Esophagus (tissue), 2 donors: Measurements from ENCODE around the gene TNFSF15. TPM values are rescaled to one million over a fixed set of nuclear protein-coding genes. Genes with fewer than 3 reads are reported as not detected.

Experiments
- H3K27ac ChIP-seq, 2 donors: one replicate each; pipeline ENCODE4 v1.5.1; 2013; ENCODE audit warnings: low read depth in 2 of 2, mild to moderate bottlenecking in 2 of 2, inconsistent platforms in 1 of 2, low read length in 1 of 2, moderate library complexity in 1 of 2
- H3K27me3 ChIP-seq, 2 donors: one replicate each; pipeline ENCODE4 v1.6.1; 2013; ENCODE audit warnings: low read length in 2 of 2, control low read depth in 1 of 2, mild to moderate bottlenecking in 1 of 2; ENCODE audit not compliant: insufficient read depth in 2 of 2, control insufficient read depth in 1 of 2
- H3K36me3 ChIP-seq, 2 donors: one replicate each; pipeline ENCODE4 v1.6.1; 2013; ENCODE audit warnings: low read length in 1 of 2; ENCODE audit not compliant: control insufficient read depth in 2 of 2, insufficient read depth in 2 of 2
- H3K4me1 ChIP-seq, 2 donors: one replicate each; pipeline ENCODE4 v1.6.1; 2013; ENCODE audit warnings: low read length in 1 of 2; ENCODE audit not compliant: control insufficient read depth in 2 of 2, insufficient read depth in 2 of 2
- H3K4me3 ChIP-seq, 2 donors: one replicate each; pipeline ENCODE4 v1.5.1; 2013; ENCODE audit warnings: low read length in 2 of 2, mild to moderate bottlenecking in 2 of 2, low read depth in 1 of 2, moderate library complexity in 1 of 2
- H3K9me3 ChIP-seq, 2 donors: one replicate each; pipeline ENCODE4 v1.6.1; 2013; ENCODE audit warnings: mild to moderate bottlenecking in 2 of 2, low read depth in 1 of 2, low read length in 1 of 2, moderate library complexity in 1 of 2; ENCODE audit not compliant: control insufficient read depth in 2 of 2, insufficient read depth in 1 of 2
- WGBS, 2 donors: extraction: QIAGEN DNeasy Blood & Tissue Kit; methylation state at CpG; one replicate each; pipeline ENCODE4 v1.1.7; 2013; 5-methylcytosine and 5-hydroxymethylcytosine counted together
- polyA plus RNA-seq, 2 donors: library from polyadenylated mRNA; stranded (reverse); fragments of 200-250 nt; gene quantifications; one replicate each; pipeline ENCODE4 v1.2.3, GENCODE V29; 2013
- donor health status: healthy with polysubstance abuse.
- donor health status: Bipolar disorder and iron deficiency.

TNFSF15 gene
- polyA plus RNA-seq, 2 donors, result 0.75 to 0.79 TPM

DNA sequence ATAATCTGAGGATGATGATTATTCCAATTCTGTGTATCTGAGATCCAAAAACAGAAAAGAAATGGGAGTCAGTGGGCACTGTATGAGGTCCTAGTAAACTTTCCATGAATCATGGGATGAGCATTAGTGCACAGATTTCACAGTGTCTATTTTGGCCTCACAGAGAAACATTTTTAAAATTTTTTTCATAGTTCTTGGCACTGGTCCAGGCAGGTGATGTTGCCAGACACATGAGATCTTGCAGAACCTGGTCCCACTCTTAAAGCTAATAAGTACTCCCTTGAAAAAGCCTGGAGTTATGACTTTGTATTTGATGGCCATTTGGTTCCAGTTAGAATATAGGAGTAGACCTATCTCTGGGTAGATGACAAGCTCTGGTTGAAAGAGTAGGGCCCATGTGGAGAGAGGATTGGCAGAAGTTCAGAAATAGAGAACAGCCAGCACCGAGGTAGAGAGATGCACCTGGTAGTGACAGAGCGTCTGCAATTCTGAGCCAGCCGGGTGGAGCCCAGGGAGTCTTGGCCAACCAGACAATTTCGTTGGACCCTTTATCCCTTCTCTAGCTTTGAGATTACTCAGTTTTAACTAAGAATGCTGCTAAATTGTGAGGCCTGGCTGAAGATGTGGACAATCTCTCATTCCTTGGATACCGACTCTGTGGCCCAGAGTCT lies 6.3 kb upstream of the TNFSF15 start:
- no peaks in the 10 kb centered on the region for H3K4me1 ChIP-seq
- H3K27me3 ChIP-seq, result no peaks in the 10 kb centered on the region
- no peaks in the 10 kb centered on the region for H3K36me3 ChIP-seq
- no peaks in the 10 kb centered on the region for H3K9me3 ChIP-seq
- H3K4me3 ChIP-seq, result no peak overlapping the region
- 84 to 85% methylated on average over 5 of the region's 5 CpGs for WGBS, 2 donors
- H3K27ac ChIP-seq, result no peak overlapping the region

DNA sequence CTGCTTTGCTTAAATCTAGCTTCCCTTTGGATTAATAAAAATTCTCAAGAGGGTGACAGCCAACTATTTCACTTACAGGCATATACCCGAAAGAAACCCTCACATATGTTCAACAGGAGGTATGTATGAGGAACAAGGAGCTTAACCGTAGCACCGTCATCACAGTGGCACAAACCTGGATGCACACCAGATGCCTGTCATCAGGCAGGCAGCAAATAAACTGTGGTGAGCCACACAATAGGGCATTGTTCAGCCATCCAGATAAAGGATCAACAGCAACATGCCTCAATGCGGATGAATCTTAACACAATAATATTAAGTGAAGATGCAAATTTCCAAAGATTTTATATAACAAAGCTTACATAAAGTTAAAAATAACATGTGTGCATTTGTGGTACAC lies 5.5 kb upstream of the TNFSF15 start:
- peaks cover 0 to 2% of the 10 kb centered on the region in 2 donors for H3K4me1 ChIP-seq

DNA sequence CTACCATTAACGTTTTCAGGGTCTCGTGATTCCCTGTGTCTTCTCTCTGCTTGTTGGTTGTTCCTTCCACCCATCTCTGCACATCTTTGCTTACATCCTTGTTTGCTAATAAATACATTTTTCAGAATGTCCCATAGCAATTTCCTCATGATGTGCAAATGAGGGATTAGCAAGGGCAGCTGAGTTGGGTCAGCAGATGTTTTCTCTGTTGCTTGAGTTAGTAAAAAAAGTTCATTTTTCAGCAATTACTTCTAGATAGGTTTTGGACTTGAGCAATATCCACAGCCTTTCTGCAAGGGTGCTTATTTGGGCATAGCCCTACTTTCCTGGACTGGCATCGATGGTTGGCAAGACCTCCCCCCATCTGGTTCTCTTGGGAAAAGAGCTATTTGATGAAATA lies 4.8 kb upstream of the TNFSF15 start:
- H3K27me3 ChIP-seq, result no peaks in the 10 kb centered on the region
- no peak overlapping the region for H3K4me3 ChIP-seq
- no peaks in the 10 kb centered on the region for H3K9me3 ChIP-seq
- H3K27ac ChIP-seq, result no peak overlapping the region
- 92 to 93% methylated on average over 3 of the region's 3 CpGs for WGBS, 2 donors
- no peaks in the 10 kb centered on the region for H3K36me3 ChIP-seq
- H3K4me1 ChIP-seq, result peaks cover 0 to 2% of the 10 kb centered on the region in 2 donors

More for the DNA sequence above, 5.5 kb upstream of the TNFSF15 start:
- H3K27ac ChIP-seq, result no peak overlapping the region
- H3K27me3 ChIP-seq, result no peaks in the 10 kb centered on the region
- WGBS, 2 donors, result 73 to 76% methylated on average over 4 of the region's 4 CpGs
- no peak overlapping the region for H3K4me3 ChIP-seq
- no peaks in the 10 kb centered on the region for H3K36me3 ChIP-seq
- H3K9me3 ChIP-seq, result no peaks in the 10 kb centered on the region

DNA sequence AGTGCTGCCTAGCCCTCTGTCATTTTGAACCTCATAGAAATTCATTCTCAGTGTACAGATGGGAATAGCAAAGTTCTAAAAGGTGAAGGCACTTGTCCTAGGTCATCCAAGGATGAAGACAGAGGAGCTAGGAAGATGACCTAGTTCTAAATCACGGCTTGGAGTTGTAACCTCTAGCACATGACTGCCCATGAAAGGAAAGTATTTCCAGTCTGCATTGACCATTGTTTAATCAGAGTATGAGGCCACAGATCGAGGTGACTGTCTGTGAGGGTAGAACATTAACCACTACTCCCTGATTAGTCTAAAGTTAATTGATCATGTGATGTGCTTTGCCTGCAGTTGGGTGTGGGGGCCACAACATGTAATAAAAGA lies 674 bp upstream of the TNFSF15 start:
- Histone ChIP-seq H3K36me3 (no peaks in the 10 kb centered on the region), H3K4me1 (peaks cover 4% of the 10 kb centered on the region in 2 donors), H3K27ac (peak overlapping the region; percentile 47 to 89), H3K27me3 (no peaks in the 10 kb centered on the region), H3K4me3 (no peak overlapping the region), H3K9me3 (no peaks in the 10 kb centered on the region)
- WGBS, 2 donors, result 28 to 47% methylated on average over 2 of the region's 2 CpGs

DNA sequence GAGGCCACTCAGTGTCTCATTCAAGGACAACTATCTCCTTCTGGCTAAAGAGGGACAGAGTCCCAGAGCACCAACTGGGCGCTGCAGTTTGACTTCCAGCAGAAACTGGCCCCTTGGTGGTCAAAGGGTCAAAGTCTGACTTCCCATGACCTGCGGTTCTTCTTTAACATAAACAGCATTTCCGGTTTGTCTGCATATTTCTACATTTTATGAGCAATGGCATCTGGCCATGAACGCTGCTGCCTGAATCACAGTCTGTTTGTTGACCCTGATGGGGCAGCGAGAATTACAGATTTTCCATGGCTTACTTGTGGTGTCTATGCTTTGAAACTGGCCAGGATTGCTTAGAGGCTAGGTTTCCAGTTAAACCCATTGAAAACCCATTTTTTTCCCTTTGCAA lies 1.3 kb downstream of the TNFSF15 start:
- Histone ChIP-seq H3K27ac (peak overlapping the region in 1 of 2 donors; percentile 25), H3K9me3 (no peaks in the 10 kb centered on the region), H3K27me3 (no peaks in the 10 kb centered on the region), H3K4me1 (peaks cover 4 to 6% of the 10 kb centered on the region in 2 donors), H3K36me3 (no peaks in the 10 kb centered on the region), H3K4me3 (peak overlapping the region in 1 of 2 donors; percentile 8)
- 41 to 48% methylated on average over 5 of the region's 5 CpGs for WGBS, 2 donors

DNA sequence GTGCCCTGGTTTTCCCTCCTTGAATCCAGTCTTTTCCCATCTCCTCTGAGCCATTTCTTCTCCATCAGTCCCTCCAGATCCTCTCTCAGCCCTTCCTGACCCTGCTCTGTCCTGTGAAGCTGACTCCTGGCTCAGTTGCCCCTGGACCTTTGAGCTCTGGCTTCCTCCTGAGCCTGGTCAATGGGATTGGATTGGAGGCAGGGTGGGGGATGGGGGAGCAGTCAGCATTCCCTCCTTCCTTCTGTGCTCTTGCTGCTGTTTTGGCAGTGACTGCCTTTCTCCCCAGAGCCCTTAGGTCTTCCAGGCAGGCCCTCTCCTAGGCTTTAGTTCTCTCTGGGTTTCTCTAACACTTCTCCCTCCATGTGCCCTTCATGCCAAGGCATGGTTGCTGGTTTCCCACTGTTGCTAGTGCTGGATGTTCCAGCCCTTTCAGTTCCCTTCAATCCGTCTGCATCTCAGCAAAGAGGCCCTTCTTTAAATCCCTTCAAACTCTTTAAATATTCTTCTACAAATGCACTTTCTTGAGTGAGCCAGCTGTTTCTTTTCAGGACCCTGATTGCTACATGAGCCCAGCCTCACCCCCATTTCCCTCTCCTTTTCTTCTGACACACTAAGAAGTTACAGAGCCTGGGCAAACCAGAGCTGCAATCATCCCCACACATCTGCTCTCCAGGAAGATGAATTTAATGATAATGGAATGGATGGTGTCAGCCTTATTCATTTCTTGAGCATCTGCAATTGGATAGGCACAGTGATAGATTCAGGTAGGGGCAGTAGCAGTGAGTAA lies 2.2 kb downstream of the TNFSF15 start:
- Histone ChIP-seq H3K9me3 (no peaks in the 10 kb centered on the region), H3K36me3 (no peaks in the 10 kb centered on the region), H3K4me1 (peaks cover 4 to 8% of the 10 kb centered on the region in 2 donors), H3K27ac (no peak overlapping the region), H3K4me3 (no peak overlapping the region), H3K27me3 (no peaks in the 10 kb centered on the region)
- WGBS, 2 donors, result 73 to 75% methylated on average over 1 of the region's 1 CpG

DNA sequence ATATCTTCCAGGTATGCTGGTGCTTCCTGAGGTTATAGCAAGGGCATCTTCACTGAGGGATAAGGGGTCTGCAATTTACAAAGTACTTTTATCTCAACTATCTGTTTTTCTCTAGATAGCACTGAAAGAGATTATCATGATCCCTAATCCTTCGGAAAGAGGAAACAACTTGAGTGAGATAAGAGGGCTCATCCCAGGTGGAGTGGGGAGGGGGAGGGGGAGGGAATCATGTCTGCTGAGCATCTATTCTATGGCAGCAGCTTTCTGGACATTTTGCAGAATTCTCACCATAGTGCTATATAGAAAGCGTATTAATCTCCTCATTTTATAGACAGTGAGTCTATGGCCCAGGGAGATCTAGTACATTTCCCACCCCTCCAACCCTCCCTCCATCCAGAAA lies 5.9 kb downstream of the TNFSF15 start:
- H3K4me1 ChIP-seq, result peaks cover 4 to 6% of the 10 kb centered on the region in 2 donors
- H3K27me3 ChIP-seq, result no peaks in the 10 kb centered on the region
- H3K36me3 ChIP-seq, result no peaks in the 10 kb centered on the region
- 80 to 95% methylated on average over 2 of the region's 2 CpGs for WGBS, 2 donors
- H3K27ac ChIP-seq, result no peak overlapping the region
- H3K4me3 ChIP-seq, result no peak overlapping the region
- no peaks in the 10 kb centered on the region for H3K9me3 ChIP-seq

DNA sequence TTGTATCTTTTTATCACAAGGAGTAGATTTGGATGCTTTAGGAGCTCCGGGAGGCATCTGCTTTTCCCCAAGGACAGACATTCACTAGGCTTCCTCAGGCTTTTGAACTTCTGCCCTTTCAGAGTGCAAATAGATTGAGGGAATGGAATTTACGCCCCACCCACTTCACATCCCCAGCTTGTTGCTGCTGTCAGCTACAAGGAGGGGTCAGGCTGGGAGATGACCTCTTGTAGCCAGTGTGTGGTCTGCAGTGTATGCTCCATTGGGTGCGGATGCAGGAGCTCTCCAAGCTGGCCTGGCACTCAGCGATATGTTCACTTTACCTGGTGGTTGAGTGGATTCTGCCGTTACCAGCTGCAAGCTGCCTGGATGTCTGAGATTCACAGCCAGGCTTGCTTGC lies 6.4 kb downstream of the TNFSF15 start:
- 59 to 72% methylated on average over 5 of the region's 5 CpGs for WGBS, 2 donors
- Histone ChIP-seq H3K4me3 (no peak overlapping the region), H3K27ac (no peak overlapping the region), H3K27me3 (no peaks in the 10 kb centered on the region), H3K9me3 (no peaks in the 10 kb centered on the region), H3K36me3 (no peaks in the 10 kb centered on the region), H3K4me1 (peaks cover 4 to 6% of the 10 kb centered on the region in 2 donors)

DNA sequence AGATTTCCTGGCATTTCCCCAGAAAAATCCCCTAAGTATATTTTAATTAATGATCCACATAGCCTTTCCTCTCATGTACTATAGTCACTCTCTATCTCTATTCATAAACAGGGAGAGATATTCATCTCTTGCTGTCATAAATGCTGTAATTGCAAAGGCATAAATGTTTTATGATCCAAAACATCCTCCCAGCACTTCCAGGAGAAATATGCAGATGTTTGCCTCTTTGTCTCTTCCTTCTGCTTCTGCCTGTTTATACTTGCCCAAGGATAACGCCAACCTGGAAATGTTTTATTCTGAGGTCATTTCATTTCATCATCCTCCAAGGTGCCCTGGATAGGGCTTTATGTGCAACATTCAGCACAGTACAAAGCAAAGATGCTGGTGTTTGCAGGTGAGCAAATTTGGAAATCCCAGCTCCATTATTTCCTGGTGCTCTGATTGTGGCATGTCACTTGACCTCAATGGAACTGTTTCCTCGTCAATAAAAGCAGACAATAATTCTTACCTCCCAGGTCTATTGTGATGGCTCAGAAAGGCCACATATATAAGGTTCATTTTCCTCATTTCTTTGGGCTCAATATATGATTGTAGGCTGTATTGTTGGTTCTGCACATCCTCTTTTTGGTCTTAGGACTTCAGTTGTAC lies 6.9 kb downstream of the TNFSF15 start:
- Histone ChIP-seq H3K9me3 (no peaks in the 10 kb centered on the region), H3K27ac (no peak overlapping the region), H3K4me3 (no peak overlapping the region), H3K27me3 (no peaks in the 10 kb centered on the region), H3K36me3 (no peaks in the 10 kb centered on the region), H3K4me1 (peaks cover 4% of the 10 kb centered on the region in 2 donors)
- 36 to 41% methylated on average over 2 of the region's 2 CpGs for WGBS, 2 donors
